H1 (cell line): ENCODE data around the gene PGF. TPM values are rescaled to one million over a fixed set of nuclear protein-coding genes. Genes with fewer than 3 reads are reported as not detected.

ENCODE experiments used
- CTCF ChIA-PET: fragments of 300-600 bp; sonication (Branson Sonifier 250); formaldehyde crosslinking; loops from one replicate; lab custom pipeline; 2021; ENCODE audit not compliant: partially characterized antibody; lab: Charles Lee
- POLR2A ChIA-PET: fragments of 300-600 bp; sonication (Branson Sonifier 250); formaldehyde crosslinking; loops from one replicate; lab custom pipeline; 2021; ENCODE audit warnings: inconsistent platforms; ENCODE audit not compliant: partially characterized antibody; lab: Charles Lee
- DNase-seq, 2 experiments: peaks; one replicate each; pipeline versions ENCODE4 v3.0.0 to v3.0.0-alpha.2; 2010 to 2022; ENCODE audit warnings: low spot score in 2 of 2, low read depth in 1 of 2, mixed read lengths in 1 of 2
- FAIRE-seq: peaks from 2 replicates; lab custom pipeline; 2011; peaks lifted over from hg19 to GRCh38; lab: Jason Lieb, UNC
- H2AFZ ChIP-seq: 2 replicates; pipeline ENCODE4 v1.8.1; 2012; ENCODE audit warnings: low read length, inconsistent platforms
- H2AK5ac ChIP-seq: 2 replicates; pipeline ENCODE4 v1.6.1; 2013; ENCODE audit warnings: low read depth, low read length
- H2BK120ac ChIP-seq: replicated peaks from 2 replicates; pipeline ENCODE3; 2013; ENCODE audit warnings: low read depth, low read length, inconsistent platforms
- H2BK12ac ChIP-seq: 2 replicates; pipeline ENCODE4 v1.6.1; 2013; ENCODE audit warnings: low read depth, low read length
- H2BK15ac ChIP-seq: 2 replicates; pipeline ENCODE4 v1.6.1; 2013; ENCODE audit warnings: low read length
- H2BK20ac ChIP-seq: 2 replicates; pipeline ENCODE4 v1.6.1; 2013; ENCODE audit warnings: low read length
- H2BK5ac ChIP-seq: 2 replicates; pipeline ENCODE4 v1.6.1; 2013; ENCODE audit warnings: low read depth, low read length
- H3K14ac ChIP-seq: 2 replicates; pipeline ENCODE4 v1.6.1; 2013; ENCODE audit warnings: inconsistent platforms; ENCODE audit not compliant: insufficient read length
- H3K18ac ChIP-seq: 2 replicates; pipeline ENCODE4 v1.6.1; 2013; ENCODE audit warnings: low read length; ENCODE audit errors: extremely low read depth
- H3K23ac ChIP-seq: 2 replicates; pipeline ENCODE4 v1.6.1; 2013; ENCODE audit warnings: inconsistent platforms; ENCODE audit not compliant: insufficient read length
- H3K23me2 ChIP-seq: 2 replicates; pipeline ENCODE4 v1.6.1; 2013; ENCODE audit warnings: low read depth, low read length
- H3K27ac ChIP-seq: 2 replicates; pipeline ENCODE4 v1.6.1; 2011; ENCODE audit warnings: low read depth, low read length, inconsistent platforms
- H3K27me3 ChIP-seq, 4 experiments: replicated peaks in 1 of 4; 1 replicate in 1 of 4; 2 replicates in 3 of 4; pipeline versions ENCODE4 v1.6.1 to v1.8.1; 2011 to 2013; ENCODE audit warnings: low read length in 3 of 4, mild to moderate bottlenecking in 3 of 4, inconsistent platforms in 2 of 4, mixed read lengths in 2 of 4, moderate library complexity in 1 of 4; ENCODE audit not compliant: control insufficient read depth in 3 of 4, insufficient read depth in 3 of 4; ENCODE audit errors: extremely low read depth in 1 of 4
- H3K36me3 ChIP-seq, 4 experiments: 2 replicates each; pipeline versions ENCODE4 v1.6.1 to v1.8.1; 2011 to 2013; ENCODE audit warnings: mild to moderate bottlenecking in 4 of 4, low read length in 3 of 4, moderate library complexity in 2 of 4, control low read depth in 1 of 4, inconsistent platforms in 1 of 4; ENCODE audit not compliant: insufficient read depth in 4 of 4, control insufficient read depth in 2 of 4
- H3K4ac ChIP-seq: replicated peaks from 2 replicates; pipeline ENCODE3; 2013; ENCODE audit warnings: low read length, low read depth, mixed read lengths, inconsistent platforms; ENCODE audit not compliant: insufficient read length
- H3K4me1 ChIP-seq, 4 experiments: replicated peaks in 1 of 4; 1 replicate in 1 of 4; 2 replicates in 3 of 4; pipeline versions ENCODE4 v1.6.1 to v1.8.1; 2011 to 2013; ENCODE audit warnings: low read length in 3 of 4, inconsistent platforms in 2 of 4, mixed read lengths in 1 of 4; ENCODE audit not compliant: insufficient read depth in 4 of 4, control insufficient read depth in 3 of 4
- H3K4me2 ChIP-seq, 2 experiments: 2 replicates each; pipeline versions ENCODE4 v1.6.1 to v1.8.1; 2011 to 2013; ENCODE audit warnings: low read depth in 2 of 2, low read length in 2 of 2, control low read depth in 1 of 2, inconsistent platforms in 1 of 2, mild to moderate bottlenecking in 1 of 2; ENCODE audit not compliant: insufficient read depth in 1 of 2
- H3K4me3 ChIP-seq, 4 experiments: fragments of 200-600, 300-600 bp in 1 of 4; sonication (generic), shearing (Covaris generic), sonication (Bioruptor Twin) in 1 of 4; 2 replicates each; pipeline versions ENCODE4 v1.5.1 to v1.8.1; 2011 to 2016; ENCODE audit warnings: low read length in 4 of 4, low read depth in 3 of 4, control low read depth in 2 of 4, inconsistent platforms in 2 of 4, mild to moderate bottlenecking in 2 of 4, mixed read lengths in 1 of 4, moderate library complexity in 1 of 4; ENCODE audit not compliant: insufficient read depth in 2 of 4; ENCODE audit errors: extremely low read depth in 1 of 4
- H3K56ac ChIP-seq: replicated peaks from 2 replicates; pipeline ENCODE3; 2013; ENCODE audit warnings: low read depth, mild to moderate bottlenecking, mixed read lengths, low read length, inconsistent platforms; ENCODE audit not compliant: insufficient read length
- H3K79me1 ChIP-seq: 2 replicates; pipeline ENCODE4 v1.6.1; 2013; ENCODE audit warnings: low read depth, low read length, control low read depth
- H3K79me2 ChIP-seq, 2 experiments: 2 replicates each; pipeline versions ENCODE4 v1.6.1 to v1.8.1; 2012 to 2013; ENCODE audit warnings: low read length in 2 of 2, mild to moderate bottlenecking in 2 of 2, inconsistent platforms in 1 of 2; ENCODE audit not compliant: insufficient read depth in 2 of 2, control insufficient read depth in 1 of 2
- H3K9ac ChIP-seq, 4 experiments: replicated peaks in 1 of 4; 1 replicate in 1 of 4; 2 replicates in 3 of 4; pipeline versions ENCODE4 v1.6.1 to v1.8.1; 2011 to 2013; ENCODE audit warnings: low read depth in 3 of 4, low read length in 3 of 4, control low read depth in 2 of 4, mild to moderate bottlenecking in 2 of 4, moderate library complexity in 2 of 4, inconsistent platforms in 1 of 4; ENCODE audit errors: extremely low read depth in 1 of 4
- H3K9me3 ChIP-seq, 2 experiments: 2 replicates each; pipeline versions ENCODE4 v1.6.1 to v1.8.1; 2012 to 2013; ENCODE audit warnings: mild to moderate bottlenecking in 2 of 2, moderate library complexity in 2 of 2, control low read depth in 1 of 2, inconsistent platforms in 1 of 2, low read depth in 1 of 2, low read length in 1 of 2, mixed read lengths in 1 of 2; ENCODE audit not compliant: insufficient read depth in 2 of 2
- H4K20me1 ChIP-seq, 2 experiments: replicated peaks in 1 of 2; 2 replicates each; pipeline versions ENCODE3 to v1.8.1; 2011 to 2013; ENCODE audit warnings: inconsistent platforms in 2 of 2, low read length in 2 of 2, mild to moderate bottlenecking in 1 of 2; ENCODE audit not compliant: insufficient read depth in 2 of 2, control insufficient read depth in 1 of 2
- H4K5ac ChIP-seq: 2 replicates; pipeline ENCODE4 v1.6.1; 2013; ENCODE audit warnings: low read length, low read depth, mixed read lengths, inconsistent platforms; ENCODE audit not compliant: insufficient read length
- H4K8ac ChIP-seq: 2 replicates; pipeline ENCODE4 v1.8.0; 2013; ENCODE audit warnings: mild to moderate bottlenecking, moderate library complexity, low read length, inconsistent platforms; ENCODE audit not compliant: insufficient read depth; ENCODE audit errors: extremely low read depth
- H4K91ac ChIP-seq: replicated peaks from 2 replicates; pipeline ENCODE3; 2013; ENCODE audit warnings: low read length, mixed read lengths, inconsistent platforms; ENCODE audit not compliant: insufficient read length
- ASH2L ChIP-seq: fragments of 200-600, 300-600 bp; sonication (generic); IDR thresholded peaks from one replicate; pipeline ENCODE4 v1.7.1; 2017; ENCODE audit warnings: low read length
- CBX5 ChIP-seq: fragments of 300-800, 300-1000 bp; sonication (generic); IDR thresholded peaks from 2 replicates; pipeline ENCODE4 v1.7.1; 2016; ENCODE audit warnings: antibody characterized with exemption, low read length, low read depth
- CBX8 ChIP-seq: fragments of 300-800, 300-1000 bp; sonication (generic); IDR thresholded peaks from 2 replicates; pipeline ENCODE4 v1.7.1; 2016; ENCODE audit warnings: low read depth, low read length, borderline replicate concordance
- FOSL1 ChIP-seq: IDR thresholded peaks from 2 replicates; pipeline ENCODE4 v1.6.1; 2011; ENCODE audit warnings: mild to moderate bottlenecking, low read depth, low read length, moderate library complexity; ENCODE audit not compliant: insufficient read depth
- JUN ChIP-seq: IDR thresholded peaks from 2 replicates; pipeline ENCODE4 v1.6.1; 2011; ENCODE audit warnings: low read depth, mild to moderate bottlenecking, improper control_type of control experiment, low read length
- POU5F1 ChIP-seq: IDR thresholded peaks from 2 replicates; pipeline ENCODE4 v1.6.1; 2011; ENCODE audit warnings: low read depth, mild to moderate bottlenecking, low read length, moderate library complexity
- RNF2 ChIP-seq: fragments of 200-900, 300-1000 bp; sonication (generic); IDR thresholded peaks from 2 replicates; pipeline ENCODE4 v1.7.1; 2016; ENCODE audit warnings: borderline replicate concordance, low read depth, mild to moderate bottlenecking, antibody characterized with exemption, low read length; ENCODE audit not compliant: poor library complexity, severe bottlenecking; ENCODE audit errors: missing control alignments
- SIRT6 ChIP-seq: IDR thresholded peaks from one replicate; pipeline ENCODE4 v1.7.1; 2012; ENCODE audit warnings: low read length, inconsistent platforms
- SRF ChIP-seq: IDR thresholded peaks from 2 replicates; pipeline ENCODE4 v1.6.1; 2011; ENCODE audit warnings: mild to moderate bottlenecking, low read depth, low read length, moderate library complexity
- TBP ChIP-seq: IDR thresholded peaks from 2 replicates; pipeline ENCODE4 v1.6.1; 2011; ENCODE audit warnings: low read depth, low read length, improper control_type of control experiment
- TEAD4 ChIP-seq: IDR thresholded peaks from 2 replicates; pipeline ENCODE4 v1.6.1; 2012; ENCODE audit warnings: low read depth, low read length, inconsistent platforms, mixed read lengths
- USF2 ChIP-seq: IDR thresholded peaks from 2 replicates; pipeline ENCODE4 v1.6.1; 2011; ENCODE audit warnings: low read length, improper control_type of control experiment
- ZNF274 ChIP-seq: IDR thresholded peaks from 2 replicates; pipeline ENCODE4 v1.7.0; 2012; ENCODE audit warnings: low read length, borderline replicate concordance; ENCODE audit errors: extremely low read depth
- WGBS, 2 experiments: shearing (Covaris generic) in 1 of 2; methylation state at CpG; one replicate each; pipeline versions ENCODE4 v1.1.6 to v1.1.7; 2013 to 2015; ENCODE audit warnings: low lambda C conversion rate in 2 of 2, mixed read lengths in 2 of 2, inconsistent platforms in 1 of 2, low coverage in 1 of 2, missing lambda C conversion rate in 1 of 2; ENCODE audit not compliant: insufficient replicate concordance in 2 of 2, insufficient coverage in 1 of 2, insufficient read length in 1 of 2; ENCODE audit errors: extremely low coverage in 1 of 2, missing lambda C conversion rate in 1 of 2; 5-methylcytosine and 5-hydroxymethylcytosine counted together
- polyA plus RNA-seq, 7 experiments: library from polyadenylated mRNA; depleted of rRNA in 3 of 7; stranded (reverse) in 5 of 7; unstranded in 2 of 7; fragments of >200 nt in 5 of 7; fragments of 200-250 nt in 2 of 7; gene quantifications; 1 replicate in 5 of 7; 2 replicates in 1 of 7; 4 replicates in 1 of 7; pipeline versions ENCODE4 v1.2.1 to v1.2.3, GENCODE V29; 2011 to 2013; ENCODE audit warnings: missing spikeins in 2 of 7, mixed read lengths in 2 of 7
- total RNA-seq: library from RNA; stranded (reverse); fragmentation: NEBNext Ultra II Directional; extraction: Animal tissue kit (Norgen Biotek cat#: 25700); gene quantifications from 2 replicates; pipeline ENCODE4 v1.2.1, GENCODE V29; 2021

The PGF gene
- total and polyA plus RNA-seq, 2 of the 8 experiments (the other 6 are each of a cell fraction or from before 2014, with no cell fraction given): 2.1 to 4.1 TPM

GRCh38 chr14:74911221-74911620 is 44.2 kb downstream of the PGF start:
- Histone ChIP-seq H3K79me2 (no peaks in the 10 kb centered on the region), H4K5ac (no peak overlapping the region), H4K8ac (peak overlapping the region; percentile 17; the same call in 1 of the 2 replicates), H3K4me2 (no peak overlapping the region), H4K91ac (no peak overlapping the region), H3K9ac (no peak overlapping the region), H3K18ac (no peak overlapping the region), H2AK5ac (no peak overlapping the region), H2BK15ac (no peak overlapping the region), H3K4me1 (no peaks in the 10 kb centered on the region; a peak in 1 of 7 replicates), H3K14ac (no peak overlapping the region), H2BK20ac (no peak overlapping the region), H3K4me3 (no peak overlapping the region), H2BK12ac (no peak overlapping the region), H3K4ac (no peak overlapping the region), H3K23ac (no peak overlapping the region), H3K23me2 (no peaks in the 10 kb centered on the region), H4K20me1 (peaks cover 0 to 3% of the 10 kb centered on the region in 2 experiments), H3K36me3 (no peaks in the 10 kb centered on the region), H2BK120ac (no peak overlapping the region), H3K27ac (no peak overlapping the region), H2AFZ (no peak overlapping the region), H3K9me3 (no peaks in the 10 kb centered on the region), H3K79me1 (no peaks in the 10 kb centered on the region), H2BK5ac (no peak overlapping the region), H3K27me3 (no peaks in the 10 kb centered on the region), H3K56ac (no peak overlapping the region)
- TF ChIP-seq RNF2: no peak
- no peak for TF ChIP-seq FOSL1
- TF ChIP-seq SRF: no peak
- no peak for TF ChIP-seq CBX5
- no peak for TF ChIP-seq USF2
- no peak for TF ChIP-seq ZNF274
- no peak for TF ChIP-seq CBX8
- TF ChIP-seq TBP: no peak
- no peak for TF ChIP-seq TEAD4
- no peak for TF ChIP-seq SIRT6
- TF ChIP-seq JUN: no peak
- TF ChIP-seq ASH2L: no peak
- no peak for TF ChIP-seq POU5F1
- no peak for DNase-seq
- FAIRE-seq: no peak
- CTCF ChIA-PET: interaction anchor here (1.5 to 24.8 kb wide), 5 partner anchors 10 to 176 kb away, joined by 5 to 509 read pairs (median 98); partner anchors contain the start of genes PROX2 and RPS6KL1
- 88% methylated on average over 6 of the region's 6 CpGs; no CpG with 5 or more reads in 1 of the 2 experiments for WGBS, 2 experiments
- POLR2A ChIA-PET: interaction anchor here (0.6 to 3.9 kb wide), 9 partner anchors 9 to 215 kb away, joined by 3 to 16 read pairs (median 3); partner anchors contain the start of genes NEK9 and RPS6KL1
